ENCODE data around the gene KLHL8. TPM values are rescaled to one million over a fixed set of nuclear protein-coding genes. Genes with fewer than 3 reads are reported as not detected.
"Not testable (repeated sequence)": the region's sequence is repeated elsewhere in the genome, so short reads cannot be mapped to it uniquely, and the experiment has no call there.

KLHL8 gene
- total RNA-seq, 2 experiments from 2014 or later = 13.4 to 15.8 TPM

- CTCF ChIA-PET = no interaction called here
- DNase-seq (no peak), ATAC-seq (no peak)
- POLR2A ChIA-PET = no interaction called here
- no peaks in the 10 kb centered on the region for H3K9me3 Mint-ChIP-seq (ENCODE audit: insufficient read depth)
- no peaks in the 10 kb centered on the region for H3K27me3 Mint-ChIP-seq (ENCODE audit: low read depth)
- no peak overlapping the region for H3K27ac Mint-ChIP-seq
- H3K4me3 Mint-ChIP-seq = no peak overlapping the region
- peaks cover 12% of the 10 kb centered on the region for H3K36me3 Mint-ChIP-seq (ENCODE audit: low read depth)
- no peaks in the 10 kb centered on the region for H3K4me1 Mint-ChIP-seq (ENCODE audit: low read depth)
Observed at GRCh38 chr4:87166296-87166854, 54.0 kb downstream of the KLHL8 start.

GRCh38 chr4:87165892-87166291, 54.5 kb downstream of the KLHL8 start:
- Mint-ChIP-seq H3K27ac (no peak overlapping the region), H3K9me3 (ENCODE audit: insufficient read depth) (no peaks in the 10 kb centered on the region), H3K36me3 (ENCODE audit: low read depth) (peaks cover 14% of the 10 kb centered on the region), H3K27me3 (ENCODE audit: low read depth) (no peaks in the 10 kb centered on the region), H3K4me1 (ENCODE audit: low read depth) (no peaks in the 10 kb centered on the region), H3K4me3 (no peak overlapping the region)
- ATAC-seq (no peak), DNase-seq (no peak)
- ChIA-PET CTCF (interaction anchor here (1.2 kb wide), 1 partner anchor 70 kb away, joined by 4 read pairs; no protein-coding TSS in a partner anchor), POLR2A (no interaction called here)

GRCh38 chr4:87153078-87153870, 67.1 kb downstream of the KLHL8 start:
- no peaks in the 10 kb centered on the region for H3K9me3 Mint-ChIP-seq (ENCODE audit: insufficient read depth)
- no peaks in the 10 kb centered on the region for H3K4me1 Mint-ChIP-seq (ENCODE audit: low read depth)
- no peak for ATAC-seq
- H3K27me3 Mint-ChIP-seq (ENCODE audit: low read depth) = no peaks in the 10 kb centered on the region
- H3K4me3 Mint-ChIP-seq = no peak overlapping the region
- POLR2A ChIA-PET = no interaction called here
- no peak for DNase-seq
- no peaks in the 10 kb centered on the region for H3K36me3 Mint-ChIP-seq (ENCODE audit: low read depth)
- CTCF ChIA-PET = no interaction called here
- no peak overlapping the region for H3K27ac Mint-ChIP-seq

GRCh38 chr4:87152310-87153041, 67.9 kb downstream of the KLHL8 start:
- ATAC-seq (no peak), DNase-seq (no peak)
- Mint-ChIP-seq H3K27ac (no peak overlapping the region), H3K4me3 (no peak overlapping the region), H3K36me3 (ENCODE audit: low read depth) (no peaks in the 10 kb centered on the region), H3K9me3 (ENCODE audit: insufficient read depth) (no peaks in the 10 kb centered on the region), H3K27me3 (ENCODE audit: low read depth) (no peaks in the 10 kb centered on the region), H3K4me1 (ENCODE audit: low read depth) (no peaks in the 10 kb centered on the region)
- CTCF ChIA-PET = interaction anchor here (1.3 to 3.4 kb wide), 6 partner anchors 11 to 229 kb away, joined by 3 to 41 read pairs (median 20); partner anchors contain the start of gene KLHL8
- POLR2A ChIA-PET = no interaction called here

GRCh38 chr4:87151730-87152129, 68.7 kb downstream of the KLHL8 start:
- Mint-ChIP-seq H3K27me3 (ENCODE audit: low read depth) (no peaks in the 10 kb centered on the region), H3K27ac (no peak overlapping the region), H3K9me3 (ENCODE audit: insufficient read depth) (no peaks in the 10 kb centered on the region), H3K4me1 (ENCODE audit: low read depth) (no peaks in the 10 kb centered on the region), H3K36me3 (ENCODE audit: low read depth) (no peaks in the 10 kb centered on the region), H3K4me3 (no peak overlapping the region)
- ChIA-PET POLR2A (no interaction called here), CTCF (interaction anchor here (0.7 to 3.4 kb wide), 10 partner anchors 8 to 271 kb away, joined by 3 to 41 read pairs (median 12); partner anchors contain the start of genes AFF1, KLHL8 and NUDT9)
- no peak for ATAC-seq
- no peak for DNase-seq

GRCh38 chr4:87150498-87151261, 69.7 kb downstream of the KLHL8 start:
- no peaks in the 10 kb centered on the region for H3K36me3 Mint-ChIP-seq (ENCODE audit: low read depth)
- no peaks in the 10 kb centered on the region for H3K27me3 Mint-ChIP-seq (ENCODE audit: low read depth)
- no peaks in the 10 kb centered on the region for H3K4me1 Mint-ChIP-seq (ENCODE audit: low read depth)
- no peaks in the 10 kb centered on the region for H3K9me3 Mint-ChIP-seq (ENCODE audit: insufficient read depth)
- peak; percentile 60 for ATAC-seq
- no peak overlapping the region for H3K4me3 Mint-ChIP-seq
- POLR2A ChIA-PET = no interaction called here
- CTCF ChIA-PET = interaction anchor here (0.6 to 3.4 kb wide), 37 partner anchors 9 to 653 kb away, joined by 3 to 41 read pairs (median 4); partner anchors contain the start of genes AFF1, HSD17B11 and KLHL8
- no peak overlapping the region for H3K27ac Mint-ChIP-seq
- DNase-seq = peak; percentile 73

- H3K27me3 Mint-ChIP-seq (ENCODE audit: low read depth) = no peaks in the 10 kb centered on the region
- H3K9me3 Mint-ChIP-seq (ENCODE audit: insufficient read depth) = no peaks in the 10 kb centered on the region
- ChIA-PET CTCF (no interaction called here), POLR2A (no interaction called here)
- H3K36me3 Mint-ChIP-seq (ENCODE audit: low read depth) = peaks cover 16% of the 10 kb centered on the region
- peaks cover 10% of the 10 kb centered on the region for H3K4me1 Mint-ChIP-seq (ENCODE audit: low read depth)
- no peak overlapping the region for H3K27ac Mint-ChIP-seq
- DNase-seq (no peak), ATAC-seq (no peak)
- no peak overlapping the region for H3K4me3 Mint-ChIP-seq
Observed at GRCh38 chr4:87147116-87147515, 73.3 kb downstream of the KLHL8 start.

- CTCF ChIA-PET; H3K9me3 Mint-ChIP-seq (ENCODE audit: insufficient read depth); ATAC-seq; POLR2A ChIA-PET; H3K27ac Mint-ChIP-seq; H3K27me3 Mint-ChIP-seq (ENCODE audit: low read depth); DNase-seq; H3K4me3 Mint-ChIP-seq: not testable (repeated sequence)
- Mint-ChIP-seq H3K36me3 (ENCODE audit: low read depth) (peaks cover 22% of the 10 kb centered on the region), H3K4me1 (ENCODE audit: low read depth) (peaks cover 10% of the 10 kb centered on the region)
Observed at GRCh38 chr4:87145934-87146333, 74.5 kb downstream of the KLHL8 start.

GRCh38 chr4:87144356-87144755, 76.1 kb downstream of the KLHL8 start:
- POLR2A ChIA-PET = no interaction called here
- no peak for DNase-seq

GRCh38 chr4:87141428-87141827, 79.0 kb downstream of the KLHL8 start:
- Mint-ChIP-seq H3K9me3 (ENCODE audit: insufficient read depth) (no peaks in the 10 kb centered on the region), H3K4me1 (ENCODE audit: low read depth) (peaks cover 10% of the 10 kb centered on the region), H3K36me3 (ENCODE audit: low read depth) (peaks cover 34% of the 10 kb centered on the region), H3K27me3 (ENCODE audit: low read depth) (no peaks in the 10 kb centered on the region), H3K27ac (no peak overlapping the region), H3K4me3 (no peak overlapping the region)
- CTCF ChIA-PET = interaction anchor here (0.7 kb wide), 1 partner anchor 94 kb away, joined by 4 read pairs; no protein-coding TSS in a partner anchor
- POLR2A ChIA-PET = no interaction called here
- DNase-seq (no peak), ATAC-seq (no peak)

More at GRCh38 chr4:87144356-87144755, 76.1 kb downstream of the KLHL8 start:
- ATAC-seq = peak; percentile 44
- CTCF ChIA-PET = interaction anchor here (1.5 kb wide), 1 partner anchor 222 kb away, joined by 3 read pairs; no protein-coding TSS in a partner anchor
- Mint-ChIP-seq H3K4me3 (no peak overlapping the region), H3K36me3 (ENCODE audit: low read depth) (peaks cover 26% of the 10 kb centered on the region), H3K9me3 (ENCODE audit: insufficient read depth) (no peaks in the 10 kb centered on the region), H3K27me3 (ENCODE audit: low read depth) (no peaks in the 10 kb centered on the region), H3K27ac (no peak overlapping the region), H3K4me1 (ENCODE audit: low read depth) (peaks cover 10% of the 10 kb centered on the region)

GRCh38 chr4:87134122-87134521, 86.3 kb downstream of the KLHL8 start:
- peaks cover 59% of the 10 kb centered on the region for H3K36me3 Mint-ChIP-seq (ENCODE audit: low read depth)
- H3K27ac Mint-ChIP-seq = no peak overlapping the region
- H3K27me3 Mint-ChIP-seq (ENCODE audit: low read depth) = no peaks in the 10 kb centered on the region

More at GRCh38 chr4:87134122-87134521, 86.3 kb downstream of the KLHL8 start:
- Mint-ChIP-seq H3K4me1 (ENCODE audit: low read depth) (peaks cover 1% of the 10 kb centered on the region), H3K4me3 (no peak overlapping the region), H3K9me3 (ENCODE audit: insufficient read depth) (no peaks in the 10 kb centered on the region)
- ATAC-seq (no peak), DNase-seq (no peak)
- ChIA-PET POLR2A (no interaction called here), CTCF (interaction anchor here (0.9 kb wide), 1 partner anchor 212 kb away, joined by 3 read pairs; no protein-coding TSS in a partner anchor)
